HEK293 (cell line): Measurements from ENCODE around the gene PRSS48.

Source experiments
- INSM2 ChIP-seq: fragments of 450-650 bp; formaldehyde crosslinking; IDR thresholded peaks from 2 replicates; pipeline ENCODE4 v1.5.1; 2016; ENCODE audit warnings: missing biosample characterization, missing genetic modification characterization
- KLF1 ChIP-seq: fragments of 450-650 bp; formaldehyde crosslinking; IDR thresholded peaks from 2 replicates; pipeline ENCODE4 v1.5.1; 2016; ENCODE audit warnings: missing biosample characterization, missing genetic modification characterization
- KLF10 ChIP-seq: fragments of 450-650 bp; IDR thresholded peaks from 2 replicates; pipeline ENCODE4 v1.5.1; 2018; ENCODE audit warnings: missing biosample characterization, mild to moderate bottlenecking, missing genetic modification characterization
- KLF9 ChIP-seq: fragments of 450-650 bp; formaldehyde crosslinking; IDR thresholded peaks from 2 replicates; pipeline ENCODE4 v1.5.1; 2016; ENCODE audit warnings: missing biosample characterization, missing genetic modification characterization, low read depth
- MZF1 ChIP-seq: fragments of 450-650 bp; formaldehyde crosslinking; IDR thresholded peaks from 2 replicates; pipeline ENCODE4 v1.5.1; 2017; ENCODE audit warnings: missing biosample characterization, missing genetic modification characterization, borderline replicate concordance
- OVOL3 ChIP-seq: fragments of 450-650 bp; formaldehyde crosslinking; IDR thresholded peaks from 2 replicates; pipeline ENCODE4 v1.5.1; 2016; ENCODE audit warnings: missing biosample characterization, missing genetic modification characterization
- PRDM1 ChIP-seq: fragments of 450-650 bp; formaldehyde crosslinking; IDR thresholded peaks from 2 replicates; pipeline ENCODE4; 2016; ENCODE audit warnings: missing biosample characterization, missing genetic modification characterization
- SCRT1 ChIP-seq: fragments of 450-650 bp; formaldehyde crosslinking; IDR thresholded peaks from 2 replicates; pipeline ENCODE4 v1.5.1; 2016; ENCODE audit warnings: missing biosample characterization, missing genetic modification characterization, borderline replicate concordance
- SP7 ChIP-seq: fragments of 450-650 bp; formaldehyde crosslinking; IDR thresholded peaks from 2 replicates; pipeline ENCODE4 v1.5.1; 2016; ENCODE audit warnings: missing biosample characterization, missing genetic modification characterization
- TCF7L2 ChIP-seq: IDR thresholded peaks from 2 replicates; pipeline ENCODE4 v1.6.1; 2011; ENCODE audit warnings: low read depth, mild to moderate bottlenecking, inconsistent platforms, low read length, moderate library complexity, borderline replicate concordance
- YY1 ChIP-seq: fragments of 450-650 bp; formaldehyde crosslinking; IDR thresholded peaks from 2 replicates; pipeline ENCODE4 v1.5.1; 2018; ENCODE audit warnings: missing biosample characterization, missing genetic modification characterization
- ZBTB11 ChIP-seq: fragments of 450-650 bp; formaldehyde crosslinking; conservative IDR thresholded peaks from 2 replicates; pipeline ENCODE4 v1.5.1; 2016; ENCODE audit warnings: low read depth, missing biosample characterization, missing genetic modification characterization
- ZBTB17 ChIP-seq: fragments of 450-650 bp; formaldehyde crosslinking; IDR thresholded peaks from 2 replicates; pipeline ENCODE4 v1.5.1; 2016; ENCODE audit warnings: missing biosample characterization, missing genetic modification characterization
- ZBTB20 ChIP-seq: fragments of 450-650 bp; formaldehyde crosslinking; IDR thresholded peaks from 2 replicates; pipeline ENCODE4 v1.5.1; 2016; ENCODE audit warnings: missing biosample characterization, missing genetic modification characterization
- ZBTB21 ChIP-seq: fragments of 450-650 bp; formaldehyde crosslinking; IDR thresholded peaks from 2 replicates; pipeline ENCODE4 v1.5.1; 2017; ENCODE audit warnings: missing biosample characterization, missing genetic modification characterization
- ZBTB48 ChIP-seq: fragments of 450-650 bp; formaldehyde crosslinking; IDR thresholded peaks from 2 replicates; pipeline ENCODE4 v1.5.1; 2016; ENCODE audit warnings: missing biosample characterization, missing genetic modification characterization
- ZNF302 ChIP-seq: fragments of 450-650 bp; formaldehyde crosslinking; IDR thresholded peaks from 2 replicates; pipeline ENCODE4 v1.5.1; 2016; ENCODE audit warnings: missing biosample characterization, missing genetic modification characterization, low read depth
- ZNF366 ChIP-seq: fragments of 450-650 bp; formaldehyde crosslinking; conservative IDR thresholded peaks from 2 replicates; pipeline ENCODE4 v1.5.1; 2016; ENCODE audit warnings: missing biosample characterization, missing genetic modification characterization
- ZNF391 ChIP-seq: fragments of 450-650 bp; formaldehyde crosslinking; IDR thresholded peaks from 2 replicates; pipeline ENCODE4 v1.5.1; 2016; ENCODE audit warnings: low read depth, missing biosample characterization, missing genetic modification characterization, borderline replicate concordance
- ZNF398 ChIP-seq: fragments of 450-650 bp; formaldehyde crosslinking; IDR thresholded peaks from 2 replicates; pipeline ENCODE4 v1.5.1; 2017; ENCODE audit warnings: missing biosample characterization, missing genetic modification characterization
- ZNF423 ChIP-seq: fragments of 450-650 bp; formaldehyde crosslinking; IDR thresholded peaks from 2 replicates; pipeline ENCODE4 v1.5.1; 2016; ENCODE audit warnings: missing biosample characterization, missing genetic modification characterization
- ZNF501 ChIP-seq: fragments of 450-650 bp; formaldehyde crosslinking; IDR thresholded peaks from 2 replicates; pipeline ENCODE4 v1.5.1; 2016; ENCODE audit warnings: missing biosample characterization, missing genetic modification characterization
- ZNF510 ChIP-seq: fragments of 450-650 bp; formaldehyde crosslinking; IDR thresholded peaks from 2 replicates; pipeline ENCODE4 v1.5.1; 2018; ENCODE audit warnings: mild to moderate bottlenecking, missing genetic modification characterization, missing biosample characterization; ENCODE audit not compliant: insufficient replicate concordance
- ZNF521 ChIP-seq: fragments of 450-650 bp; formaldehyde crosslinking; IDR thresholded peaks from 2 replicates; pipeline ENCODE4 v1.5.1; 2017; ENCODE audit warnings: missing biosample characterization, mild to moderate bottlenecking, missing genetic modification characterization
- ZNF621 ChIP-seq: fragments of 450-650 bp; formaldehyde crosslinking; IDR thresholded peaks from 2 replicates; pipeline ENCODE4 v1.5.1; 2017; ENCODE audit warnings: missing biosample characterization, missing genetic modification characterization
- ZNF677 ChIP-seq: fragments of 450-650 bp; IDR thresholded peaks from 2 replicates; pipeline ENCODE4 v1.5.0; 2018; ENCODE audit warnings: missing biosample characterization, mild to moderate bottlenecking, missing genetic modification characterization, moderate library complexity
- ZNF843 ChIP-seq: fragments of 450-650 bp; formaldehyde crosslinking; IDR thresholded peaks from 2 replicates; pipeline ENCODE4 v1.5.1; 2016; ENCODE audit warnings: missing biosample characterization, missing genetic modification characterization
- ZSCAN4 ChIP-seq: fragments of 450-650 bp; formaldehyde crosslinking; IDR thresholded peaks from 2 replicates; pipeline ENCODE4 v1.5.1; 2017; ENCODE audit warnings: missing biosample characterization, missing genetic modification characterization
- ZXDB ChIP-seq: fragments of 450-650 bp; formaldehyde crosslinking; IDR thresholded peaks from 2 replicates; pipeline ENCODE4 v1.5.1; 2016; ENCODE audit warnings: missing biosample characterization, missing genetic modification characterization
- TF ChIP-seq, protein P1 (sequence below): fragments of 450-650 bp; formaldehyde crosslinking; IDR thresholded peaks from 2 replicates; pipeline ENCODE4 v1.5.1; 2016; ENCODE audit warnings: missing biosample characterization, missing genetic modification characterization

The PRSS48 gene

GRCh38 chr4:151325111-151325948, 48.4 kb downstream of the PRSS48 start, which contains the start of gene SH3D19 (continued):
- TF ChIP-seq ZBTB11 (tag by site-specific recombination), result peak; percentile 30; the same call in 1 of the 2 replicates
- TF ChIP-seq ZNF843 (tag by site-specific recombination), result no peak
- no peak for TF ChIP-seq PRDM1 (tag by site-specific recombination)
- no peak for TF ChIP-seq INSM2 (tag by site-specific recombination)
- peak; percentile 93 for TF ChIP-seq ZNF398
- peak; percentile 69 for TF ChIP-seq SP7 (tag by site-specific recombination)
- peak; percentile 35; the same call in 1 of the 2 replicates for TF ChIP-seq KLF1 (tag by site-specific recombination)
- TF ChIP-seq ZNF501 (tag by site-specific recombination), result 0 out of 2 replicates have a peak, but pooled peaks have one; percentile 52
- TF ChIP-seq ZNF510 (tag by site-specific recombination), result no peak
- peak; percentile 88 for TF ChIP-seq ZXDB (tag by site-specific recombination)
- TF ChIP-seq ZNF423 (tag by site-specific recombination), result no peak
- TF ChIP-seq OVOL3 (tag by site-specific recombination), result no peak
- TF ChIP-seq ZBTB20 (tag by site-specific recombination), result peak; percentile 58; the same call in 1 of the 2 replicates
- no peak for TF ChIP-seq ZNF521 (tag by site-specific recombination)
- TF ChIP-seq YY1 (tag by site-specific recombination), result peak; percentile 40; the same call in 1 of the 2 replicates
- TF ChIP-seq MZF1 (tag by site-specific recombination), result no peak
- 0 out of 2 replicates have a peak, but pooled peaks have one; percentile 19 for TF ChIP-seq KLF10 (tag by site-specific recombination)
- TF ChIP-seq ZBTB21 (tag by site-specific recombination), result no peak
- TF ChIP-seq SCRT1 (tag by site-specific recombination), result no peak
- TF ChIP-seq ZBTB17 (tag by site-specific recombination), result peak; percentile 36; the same call in 1 of the 2 replicates
- TF ChIP-seq ZSCAN4 (tag by site-specific recombination), result peak; percentile 52
- TF ChIP-seq ZNF391 (tag by site-specific recombination), result no peak
- TF ChIP-seq, protein P1, sequence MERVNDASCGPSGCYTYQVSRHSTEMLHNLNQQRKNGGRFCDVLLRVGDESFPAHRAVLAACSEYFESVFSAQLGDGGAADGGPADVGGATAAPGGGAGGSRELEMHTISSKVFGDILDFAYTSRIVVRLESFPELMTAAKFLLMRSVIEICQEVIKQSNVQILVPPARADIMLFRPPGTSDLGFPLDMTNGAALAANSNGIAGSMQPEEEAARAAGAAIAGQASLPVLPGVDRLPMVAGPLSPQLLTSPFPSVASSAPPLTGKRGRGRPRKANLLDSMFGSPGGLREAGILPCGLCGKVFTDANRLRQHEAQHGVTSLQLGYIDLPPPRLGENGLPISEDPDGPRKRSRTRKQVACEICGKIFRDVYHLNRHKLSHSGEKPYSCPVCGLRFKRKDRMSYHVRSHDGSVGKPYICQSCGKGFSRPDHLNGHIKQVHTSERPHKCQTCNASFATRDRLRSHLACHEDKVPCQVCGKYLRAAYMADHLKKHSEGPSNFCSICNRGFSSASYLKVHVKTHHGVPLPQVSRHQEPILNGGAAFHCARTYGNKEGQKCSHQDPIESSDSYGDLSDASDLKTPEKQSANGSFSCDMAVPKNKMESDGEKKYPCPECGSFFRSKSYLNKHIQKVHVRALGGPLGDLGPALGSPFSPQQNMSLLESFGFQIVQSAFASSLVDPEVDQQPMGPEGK (tag by site-specific recombination), result peak; percentile 78
- TF ChIP-seq ZNF621, result no peak
- no peak for TF ChIP-seq ZNF302 (tag by site-specific recombination)
- peak; percentile 46; the same call in 1 of the 2 replicates for TF ChIP-seq KLF9 (tag by site-specific recombination)
- no peak for TF ChIP-seq ZNF677
- TF ChIP-seq ZNF366 (tag by site-specific recombination), result peak; percentile 80
- TF ChIP-seq TCF7L2, result no peak
- TF ChIP-seq ZBTB48 (tag by site-specific recombination), result peak; percentile 88
